Right lobe of liver (tissue), 4 donors: Measurements from ENCODE around the gene ACAP2.

ENCODE experiments used
- POLR2A ChIP-seq: fragments of 450-650 bp; IDR thresholded peaks from one replicate; pipeline ENCODE4 v1.6.1; 2017; ENCODE audit warnings: antibody characterized with exemption, mild to moderate bottlenecking
- TF ChIP-seq, protein P1 (sequence below), 4 donors: fragments of 200-600 bp in 3 of 4; fragments of 450-650 bp in 1 of 4; IDR thresholded peaks; one replicate each; pipeline versions ENCODE4 v1.5.1 to v1.8.0; 2016 to 2022; ENCODE audit warnings: antibody characterized with exemption in 4 of 4, mild to moderate bottlenecking in 2 of 4
- donor health status: DM: no; HTN: no; CAD: no.
- donor health status: DM: no; HTN: no; CAD: no.
- donor health status: DM: no; HTN: yes; CAD: no.

DNA sequence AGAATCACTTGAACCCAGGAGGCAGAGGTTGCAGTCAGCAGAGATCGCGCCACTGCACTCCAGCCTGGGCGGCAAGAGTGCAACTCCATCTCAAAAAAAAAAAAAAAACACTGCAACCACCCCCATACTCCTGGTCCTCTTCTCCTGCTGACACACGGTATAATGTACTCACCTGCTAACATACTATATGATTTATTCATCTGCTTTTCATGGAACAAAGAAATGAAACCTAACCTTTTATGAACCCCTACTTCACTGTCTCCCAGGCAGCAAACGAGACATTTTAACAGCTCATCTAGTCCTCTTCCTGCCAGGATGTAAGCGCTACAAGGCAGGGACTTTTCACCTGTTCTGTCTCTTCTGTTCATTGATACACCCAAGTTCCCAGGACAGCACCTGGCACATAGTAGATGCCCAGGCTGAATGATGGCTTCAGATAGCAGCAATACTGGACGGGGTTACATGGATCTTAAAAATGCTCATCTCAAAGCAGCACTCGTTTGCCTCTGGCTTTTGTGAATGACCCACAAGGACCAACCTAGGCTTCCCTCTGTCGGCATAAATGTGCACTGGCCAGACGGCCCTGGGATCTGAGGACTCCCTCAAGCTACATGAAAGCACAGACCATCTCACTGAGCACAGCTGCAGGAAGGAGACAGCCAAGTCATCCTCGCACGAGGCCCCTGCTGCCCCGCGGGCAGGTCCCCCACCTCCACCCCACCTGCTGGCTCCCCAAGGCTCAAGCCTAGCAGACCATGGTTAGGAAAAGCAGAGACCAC, 192.2 kb downstream of the ACAP2 start:
- TF ChIP-seq, protein P1, sequence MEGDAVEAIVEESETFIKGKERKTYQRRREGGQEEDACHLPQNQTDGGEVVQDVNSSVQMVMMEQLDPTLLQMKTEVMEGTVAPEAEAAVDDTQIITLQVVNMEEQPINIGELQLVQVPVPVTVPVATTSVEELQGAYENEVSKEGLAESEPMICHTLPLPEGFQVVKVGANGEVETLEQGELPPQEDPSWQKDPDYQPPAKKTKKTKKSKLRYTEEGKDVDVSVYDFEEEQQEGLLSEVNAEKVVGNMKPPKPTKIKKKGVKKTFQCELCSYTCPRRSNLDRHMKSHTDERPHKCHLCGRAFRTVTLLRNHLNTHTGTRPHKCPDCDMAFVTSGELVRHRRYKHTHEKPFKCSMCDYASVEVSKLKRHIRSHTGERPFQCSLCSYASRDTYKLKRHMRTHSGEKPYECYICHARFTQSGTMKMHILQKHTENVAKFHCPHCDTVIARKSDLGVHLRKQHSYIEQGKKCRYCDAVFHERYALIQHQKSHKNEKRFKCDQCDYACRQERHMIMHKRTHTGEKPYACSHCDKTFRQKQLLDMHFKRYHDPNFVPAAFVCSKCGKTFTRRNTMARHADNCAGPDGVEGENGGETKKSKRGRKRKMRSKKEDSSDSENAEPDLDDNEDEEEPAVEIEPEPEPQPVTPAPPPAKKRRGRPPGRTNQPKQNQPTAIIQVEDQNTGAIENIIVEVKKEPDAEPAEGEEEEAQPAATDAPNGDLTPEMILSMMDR (IDR thresholded peaks at IDR 0.05) = peak; percentile 9 to 23 (median 16)
- TF ChIP-seq POLR2A = no peak
